ENCODE measurements around the gene CYBRD1. TPM values are rescaled to one million over a fixed set of nuclear protein-coding genes. Genes with fewer than 3 reads are reported as not detected.
A peak's percentile ranks its signal among the peaks of the same experiment; 100 is the strongest.
"Not testable (repeated sequence)": the region's sequence is repeated elsewhere in the genome, so short reads cannot be mapped to it uniquely, and the experiment has no call there.

The CYBRD1 gene
- 40.3 and 45.6 TPM in 2 replicates for total RNA-seq (2014; rRNA removed; shearing (Covaris generic))
- 25.3 and 27.4 TPM in 2 replicates for polyA plus RNA-seq (2015; cell fraction: cytosol; rRNA removed)
- 8.9 and 11.4 TPM in 2 replicates for polyA plus RNA-seq (2015; cell fraction: nucleus; rRNA removed)

GRCh38 chr2:171522052-171522787, at the start of gene CYBRD1:
Gene CYBRD1 (plus strand): TSS chr2:171522474. CDS start chr2:171522546, 72 bp downstream.
- DNase-seq (ENCODE audit: low read depth, low spot score), result peak; percentile 46
- in situ Hi-C loops (cut with HindIII; ENCODE audit: low pct_unique_long_range_greater_than_20kb, low sequenced_read_pairs), result no loop called here

GRCh38 chr2:171475979-171476378, 46.3 kb upstream of the CYBRD1 start:
- in situ Hi-C loops (cut with HindIII; ENCODE audit: low pct_unique_long_range_greater_than_20kb, low sequenced_read_pairs), result no loop called here
- DNase-seq (ENCODE audit: low read depth, low spot score), result no peak

GRCh38 chr2:171478345-171478744, 43.9 kb upstream of the CYBRD1 start:
- no peak for DNase-seq (ENCODE audit: low read depth, low spot score)
- in situ Hi-C loops (cut with HindIII; ENCODE audit: low pct_unique_long_range_greater_than_20kb, low sequenced_read_pairs), result no loop called here

- no peak for DNase-seq (ENCODE audit: low read depth, low spot score)
- in situ Hi-C loops (cut with HindIII; ENCODE audit: low pct_unique_long_range_greater_than_20kb, low sequenced_read_pairs), result no loop called here
These were observed 43.0 kb upstream of the CYBRD1 start for GRCh38 chr2:171479154-171479814.

- DNase-seq (ENCODE audit: low read depth, low spot score), result no peak
- in situ Hi-C loops (cut with HindIII; ENCODE audit: low pct_unique_long_range_greater_than_20kb, low sequenced_read_pairs), result no loop called here
These were observed 41.4 kb upstream of the CYBRD1 start for GRCh38 chr2:171480908-171481307.

GRCh38 chr2:171482308-171482707, 40.0 kb upstream of the CYBRD1 start:
- in situ Hi-C loops (cut with HindIII; ENCODE audit: low pct_unique_long_range_greater_than_20kb, low sequenced_read_pairs), result no loop called here
- no peak for DNase-seq (ENCODE audit: low read depth, low spot score)

- DNase-seq (ENCODE audit: low read depth, low spot score), result no peak
- in situ Hi-C loops (cut with HindIII; ENCODE audit: low pct_unique_long_range_greater_than_20kb, low sequenced_read_pairs), result no loop called here
These were observed 39.4 kb upstream of the CYBRD1 start for GRCh38 chr2:171482877-171483276.

GRCh38 chr2:171483793-171484192, 38.5 kb upstream of the CYBRD1 start:
- in situ Hi-C loops (cut with HindIII; ENCODE audit: low pct_unique_long_range_greater_than_20kb, low sequenced_read_pairs), result no loop called here
- no peak for DNase-seq (ENCODE audit: low read depth, low spot score)

- in situ Hi-C loops (cut with HindIII; ENCODE audit: low pct_unique_long_range_greater_than_20kb, low sequenced_read_pairs), result no loop called here
- no peak for DNase-seq (ENCODE audit: low read depth, low spot score)
These were observed 37.2 kb upstream of the CYBRD1 start for GRCh38 chr2:171485116-171485515.

GRCh38 chr2:171487201-171487600, 35.1 kb upstream of the CYBRD1 start:
- DNase-seq (ENCODE audit: low read depth, low spot score), result no peak
- in situ Hi-C loops (cut with HindIII; ENCODE audit: low pct_unique_long_range_greater_than_20kb, low sequenced_read_pairs), result no loop called here

- DNase-seq (ENCODE audit: low read depth, low spot score), result no peak
- in situ Hi-C loops (cut with HindIII; ENCODE audit: low pct_unique_long_range_greater_than_20kb, low sequenced_read_pairs), result no loop called here
These were observed 34.4 kb upstream of the CYBRD1 start for GRCh38 chr2:171487803-171488259.

- in situ Hi-C loops (cut with HindIII; ENCODE audit: low pct_unique_long_range_greater_than_20kb, low sequenced_read_pairs), result no loop called here
- no peak for DNase-seq (ENCODE audit: low read depth, low spot score)
These were observed 31.7 kb upstream of the CYBRD1 start for GRCh38 chr2:171490577-171490976.

GRCh38 chr2:171491292-171491691, 31.0 kb upstream of the CYBRD1 start:
- DNase-seq (ENCODE audit: low read depth, low spot score), result peak; percentile 8
- in situ Hi-C loops (cut with HindIII; ENCODE audit: low pct_unique_long_range_greater_than_20kb, low sequenced_read_pairs), result no loop called here

GRCh38 chr2:171492664-171493063, 29.6 kb upstream of the CYBRD1 start:
- in situ Hi-C loops (cut with HindIII; ENCODE audit: low pct_unique_long_range_greater_than_20kb, low sequenced_read_pairs), result no loop called here
- peak; percentile 88 for DNase-seq (ENCODE audit: low read depth, low spot score)

- DNase-seq (ENCODE audit: low read depth, low spot score); in situ Hi-C loops (cut with HindIII; ENCODE audit: low pct_unique_long_range_greater_than_20kb, low sequenced_read_pairs): not testable (repeated sequence)
These were observed 24.6 kb upstream of the CYBRD1 start for GRCh38 chr2:171497664-171498063.

- DNase-seq (ENCODE audit: low read depth, low spot score), result peak; percentile 91
- in situ Hi-C loops (cut with HindIII; ENCODE audit: low pct_unique_long_range_greater_than_20kb, low sequenced_read_pairs), result no loop called here
These were observed 16.9 kb upstream of the CYBRD1 start for GRCh38 chr2:171505374-171505773.

- DNase-seq (ENCODE audit: low read depth, low spot score), result no peak
- in situ Hi-C loops (cut with HindIII; ENCODE audit: low pct_unique_long_range_greater_than_20kb, low sequenced_read_pairs), result no loop called here
These were observed 12.1 kb upstream of the CYBRD1 start for GRCh38 chr2:171509945-171510731.

GRCh38 chr2:171512014-171512413, 10.3 kb upstream of the CYBRD1 start:
- no peak for DNase-seq (ENCODE audit: low read depth, low spot score)
- in situ Hi-C loops (cut with HindIII; ENCODE audit: low pct_unique_long_range_greater_than_20kb, low sequenced_read_pairs), result no loop called here
